HG03280 (cell line): Measurements from ENCODE around the gene ABCE1.

Source experiments
- ATAC-seq: cut with Tn5 transposase; IDR thresholded peaks from one replicate; pipeline ENCODE4 v1.9.1; 2021; ENCODE audit warnings: mild to moderate bottlenecking, moderate library complexity; ENCODE audit not compliant: unreplicated experiment

ABCE1 gene

DNA sequence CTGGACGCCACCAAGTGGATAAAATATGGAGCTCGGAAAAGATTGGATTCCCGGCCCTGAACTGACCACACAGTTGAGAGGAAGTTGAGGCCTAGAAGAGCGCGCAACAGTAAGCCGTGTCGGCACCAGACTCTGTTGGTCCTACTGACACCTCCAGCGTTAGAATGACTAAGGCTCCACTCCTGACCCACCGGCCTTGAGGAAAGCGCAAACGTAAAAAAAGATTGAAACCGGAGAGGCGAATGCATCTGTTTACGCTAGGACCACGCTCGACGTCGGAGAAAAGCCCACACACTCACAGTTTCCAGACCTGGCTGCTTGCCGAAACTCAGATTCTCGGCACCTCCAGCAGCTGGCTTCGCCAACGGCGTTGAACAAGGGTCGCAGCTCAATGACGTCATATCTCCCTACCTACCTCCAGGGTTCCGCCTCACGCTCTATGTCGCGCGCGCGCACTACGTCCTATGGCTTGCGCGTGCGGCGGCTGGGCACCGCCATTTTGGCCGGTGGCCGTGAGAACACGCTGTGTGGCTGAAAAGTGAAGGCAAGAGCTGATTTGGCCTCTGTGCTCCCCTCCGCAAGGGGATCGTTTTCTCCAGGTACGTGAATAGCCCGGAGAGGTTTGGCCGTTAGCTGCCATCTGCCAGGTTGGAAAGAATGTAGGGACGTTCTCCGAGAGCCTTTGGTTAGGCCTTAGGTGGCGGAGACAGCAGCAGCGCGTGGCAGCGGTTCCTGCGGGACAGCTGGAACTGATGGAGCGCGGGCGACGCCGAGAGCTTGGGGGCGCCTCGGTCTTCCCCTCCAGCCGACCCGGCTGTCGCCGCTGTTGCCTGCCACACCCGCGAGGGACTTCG lies at the start of gene ABCE1, which contains the start of gene ANAPC10:
Gene ABCE1, plus strand, starts transcription at position 491 of the 854 bp plus-strand sequence. CDS start 6,102 bp downstream, outside the sequence.
Gene ANAPC10, minus strand, starts transcription at position 376 of the 854 bp plus-strand sequence. CDS start 2,097 bp downstream, outside the sequence.
- peak; percentile 82 for ATAC-seq

DNA sequence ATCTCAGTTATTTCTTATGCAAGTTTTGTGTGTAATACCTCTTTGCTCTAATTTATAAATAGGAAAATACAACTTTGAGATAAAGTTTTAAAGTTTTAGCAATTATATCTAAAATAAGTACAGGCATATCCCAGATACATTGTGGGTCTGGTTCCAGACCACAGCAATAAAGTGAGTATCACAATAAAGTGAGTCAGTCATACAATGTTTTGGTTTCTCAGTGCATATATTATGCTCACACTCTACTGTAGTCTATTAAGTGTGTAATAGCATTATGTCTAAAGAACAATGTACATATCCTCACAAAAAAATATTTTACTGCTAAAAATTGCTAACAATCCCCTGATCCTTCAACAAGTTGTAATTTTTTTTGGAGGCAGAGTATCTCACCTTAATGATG lies 49.3 kb upstream of the ABCE1 start:
- no peak for ATAC-seq

DNA sequence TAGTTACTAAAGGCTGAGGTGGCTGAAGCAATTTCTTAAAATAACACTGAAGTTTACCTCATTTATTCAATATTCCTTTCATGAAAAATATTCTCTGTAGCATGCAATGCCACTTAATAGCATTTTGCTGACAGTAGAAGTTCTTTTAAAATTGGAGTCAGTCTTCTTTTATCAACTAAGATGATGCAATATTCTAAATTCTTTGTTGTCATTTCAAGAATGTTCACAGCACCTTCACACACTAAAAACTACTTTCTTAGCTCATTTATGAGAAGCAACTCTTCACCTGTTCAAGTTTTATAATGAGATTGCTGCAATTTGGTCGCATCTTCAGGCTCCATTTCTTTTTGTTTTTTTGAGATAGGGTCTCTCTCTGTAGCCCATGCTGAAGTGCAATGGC lies 48.9 kb upstream of the ABCE1 start:
- no peak for ATAC-seq

DNA sequence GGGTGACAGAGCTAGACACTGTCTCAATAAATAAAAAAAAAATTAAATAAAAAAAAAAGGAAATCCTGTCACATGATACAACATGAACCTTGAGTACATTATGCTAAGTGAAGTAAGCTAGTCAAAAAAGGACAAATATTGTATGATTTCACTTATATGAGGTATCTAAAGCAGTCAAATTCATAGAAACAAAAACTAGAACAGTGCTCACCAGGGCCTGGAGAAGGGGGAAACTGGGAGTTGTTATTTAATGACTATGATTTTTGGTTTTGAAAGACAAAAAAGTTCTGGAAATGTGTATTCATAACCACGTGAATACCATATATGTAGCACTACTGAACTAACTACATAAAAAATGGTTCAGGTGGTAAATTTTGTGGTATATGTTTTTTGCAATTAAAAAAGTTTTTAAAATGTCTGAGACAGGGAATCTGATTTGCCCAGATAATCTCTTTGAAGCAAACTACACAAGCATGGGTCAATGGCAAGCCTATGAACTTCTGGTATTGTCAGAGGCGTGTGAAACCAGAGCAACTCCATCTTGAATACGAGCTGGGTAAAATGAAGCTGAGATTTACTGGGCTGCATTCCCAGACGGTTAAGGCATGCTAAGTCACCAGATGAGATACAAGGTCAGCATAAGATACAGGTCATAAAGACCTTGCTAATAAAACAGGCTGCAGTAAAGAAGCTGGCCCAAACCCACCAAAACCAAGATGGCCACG lies 42.4 kb upstream of the ABCE1 start:
- no peak for ATAC-seq

DNA sequence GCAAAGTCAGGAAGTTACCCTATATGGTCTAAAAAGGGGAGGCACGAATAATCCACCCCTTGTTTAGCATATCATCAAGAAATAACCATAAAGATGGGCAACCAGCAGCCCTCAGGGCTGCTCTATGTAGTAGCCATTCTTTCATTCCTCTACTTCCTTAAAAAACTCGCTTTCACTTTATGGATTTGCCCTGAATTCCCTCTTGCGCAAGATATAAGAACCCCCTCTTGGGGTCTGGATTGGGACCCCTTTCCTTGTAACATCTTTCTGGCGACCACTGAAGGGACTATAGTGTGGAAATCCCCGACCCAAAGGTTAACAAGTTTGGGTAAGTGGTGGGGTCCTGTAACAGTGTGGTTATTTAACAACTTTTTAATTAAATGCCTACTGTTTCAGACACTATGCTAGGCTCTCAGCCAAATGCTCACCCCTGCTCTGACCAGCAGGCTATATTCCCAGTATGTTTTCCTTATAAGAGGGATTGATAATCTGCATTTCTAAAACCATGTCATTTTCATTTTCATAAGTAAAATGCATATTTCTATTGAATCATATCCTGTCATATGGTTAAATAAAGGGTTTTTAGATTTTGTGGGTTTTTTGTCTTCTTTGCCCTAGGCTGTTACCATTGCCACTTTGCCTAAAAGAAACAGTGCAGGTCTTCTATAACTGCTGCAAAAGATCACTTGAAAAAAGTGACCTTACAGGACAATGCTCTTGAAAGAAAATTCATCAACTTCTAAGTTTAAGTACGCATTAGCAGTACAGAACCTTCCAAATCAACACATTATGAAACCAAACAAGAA lies 41.6 kb upstream of the ABCE1 start:
- no peak for ATAC-seq

DNA sequence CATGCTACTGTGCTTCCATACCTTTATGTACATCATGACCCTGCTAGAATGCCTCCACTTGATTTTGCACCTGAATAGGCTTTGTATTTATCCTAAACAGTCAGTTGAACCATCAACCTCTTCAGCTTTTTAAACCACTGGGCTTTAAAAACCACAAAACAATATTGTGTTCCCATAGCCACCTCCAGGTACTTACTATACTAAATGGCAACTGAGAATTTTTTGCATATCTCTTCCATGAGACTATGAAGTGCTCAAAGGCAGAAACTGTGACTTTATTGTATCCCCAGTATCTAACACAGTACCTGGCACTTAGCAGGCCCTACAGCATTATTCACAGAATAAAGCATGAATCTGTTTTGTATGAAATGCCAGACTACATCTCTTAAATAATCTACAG lies 39.9 kb upstream of the ABCE1 start:
- no peak for ATAC-seq

DNA sequence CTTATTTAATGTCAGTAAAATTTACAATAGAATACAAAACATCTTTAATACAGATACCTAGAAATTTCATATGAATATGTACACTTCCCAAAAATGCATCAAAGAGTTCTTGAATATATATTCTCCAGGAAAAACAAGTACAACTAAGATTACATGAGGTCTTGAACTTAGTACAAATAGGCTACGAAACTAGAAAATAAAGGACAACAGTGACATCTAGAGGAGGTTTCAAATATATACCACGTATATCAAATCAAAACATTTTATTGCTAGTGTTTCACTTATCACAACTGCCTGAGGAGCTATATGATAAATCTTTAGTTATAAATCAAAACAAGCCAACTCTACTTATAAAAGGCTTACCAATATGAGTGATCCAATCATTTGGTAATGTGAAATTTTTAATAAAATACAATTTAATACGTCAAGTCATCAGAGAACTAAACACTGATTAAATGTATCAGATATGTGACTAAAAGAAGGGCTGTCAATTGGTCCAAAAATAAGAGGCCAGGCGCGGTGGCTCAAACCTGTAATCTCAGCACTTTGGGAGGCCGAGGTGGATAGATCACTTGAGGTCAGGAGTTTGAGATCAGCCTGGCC lies 36.7 kb upstream of the ABCE1 start:
- ATAC-seq = peak; percentile 76

DNA sequence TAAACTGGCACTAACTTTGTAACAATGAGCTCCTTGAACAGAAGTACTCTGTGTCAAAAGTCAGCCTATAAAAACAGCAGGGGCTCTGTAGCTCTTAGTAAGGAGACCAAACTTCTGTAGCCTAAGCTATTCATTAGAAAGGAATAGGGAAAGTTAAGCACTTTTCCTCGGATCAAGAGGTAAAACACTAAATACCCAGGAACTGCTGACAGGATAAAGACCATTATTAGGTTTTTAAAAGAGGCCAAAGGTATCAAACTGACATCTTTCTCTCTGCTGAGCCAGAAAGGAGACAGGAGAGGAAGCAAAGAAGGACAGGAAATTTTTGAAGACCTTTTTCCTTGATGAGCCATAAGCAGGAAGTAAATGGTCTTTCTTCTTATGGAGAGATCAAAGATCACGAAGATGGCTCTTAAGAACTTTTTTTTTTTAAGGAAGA lies 32.0 kb upstream of the ABCE1 start:
- ATAC-seq = no peak

DNA sequence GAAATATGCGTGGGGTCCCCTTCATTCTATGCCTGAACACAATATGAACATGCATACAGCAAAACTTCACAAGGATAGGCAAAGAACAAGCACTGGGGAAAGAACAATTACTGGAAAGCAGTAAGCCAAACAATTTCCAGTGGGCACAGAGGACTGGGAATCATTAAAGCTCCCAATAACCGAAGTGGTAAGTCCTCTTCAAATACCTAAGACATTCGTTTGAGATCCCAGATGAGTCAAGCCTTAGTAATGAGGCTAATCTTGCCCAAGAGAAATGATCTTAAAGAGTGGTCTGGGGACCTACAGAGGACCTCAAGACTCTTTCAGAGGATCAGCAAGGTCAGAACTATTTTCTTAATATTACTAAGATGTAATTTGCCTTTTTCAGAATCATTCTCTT lies 28.8 kb upstream of the ABCE1 start:
- no peak for ATAC-seq

DNA sequence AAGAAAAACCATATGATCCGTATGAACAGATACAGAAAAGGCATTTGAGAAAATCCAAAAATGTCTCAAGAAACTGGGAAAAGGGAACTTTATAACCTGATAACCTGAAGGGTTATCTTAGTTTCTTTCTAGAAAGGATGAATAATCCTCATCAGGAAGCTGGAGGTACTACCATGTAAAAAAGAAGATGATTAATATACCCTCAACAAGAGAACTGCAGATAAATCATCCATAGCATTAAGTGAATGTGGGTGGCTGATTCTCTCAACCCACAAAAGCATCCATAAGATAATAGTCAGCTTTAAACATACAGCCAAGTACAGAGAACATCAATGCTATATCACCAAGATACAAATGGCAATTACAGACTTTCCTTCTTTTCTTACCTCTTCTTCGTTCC lies 26.6 kb upstream of the ABCE1 start:
- ATAC-seq = no peak

DNA sequence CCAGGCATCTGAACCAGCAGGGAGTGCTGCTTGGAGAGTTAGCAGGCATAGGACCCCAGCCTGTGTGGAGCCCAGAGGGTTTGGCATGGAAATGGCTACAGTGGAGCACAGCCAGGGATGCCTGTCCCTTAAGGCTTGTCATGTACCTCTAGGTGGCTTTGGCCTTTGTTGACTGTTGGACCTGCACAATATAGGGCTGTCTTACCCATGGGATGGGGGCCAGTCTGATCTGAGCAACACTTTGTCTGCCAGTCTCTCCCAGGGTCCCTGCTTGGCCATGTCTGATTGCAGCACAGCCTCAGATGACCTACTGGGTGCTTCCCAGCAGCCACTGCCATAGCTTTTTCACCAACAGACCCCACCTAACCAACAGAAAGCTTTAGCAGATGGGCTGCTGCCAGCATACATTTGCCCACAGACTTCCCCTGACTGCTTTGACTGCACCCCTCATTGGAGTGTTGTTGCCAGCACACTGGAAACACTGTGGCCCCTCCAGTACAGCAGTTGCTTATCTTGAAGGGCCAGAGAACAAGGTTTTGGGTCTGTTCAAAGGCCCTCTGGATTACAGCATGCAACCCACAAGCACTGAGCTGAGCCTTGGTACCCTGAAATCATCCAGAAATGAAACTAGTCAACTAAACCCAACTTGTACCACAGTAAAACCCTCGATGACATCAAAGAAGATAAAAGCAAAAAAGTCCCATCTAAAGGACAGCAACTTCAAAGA lies 22.2 kb upstream of the ABCE1 start:
- no peak for ATAC-seq

DNA sequence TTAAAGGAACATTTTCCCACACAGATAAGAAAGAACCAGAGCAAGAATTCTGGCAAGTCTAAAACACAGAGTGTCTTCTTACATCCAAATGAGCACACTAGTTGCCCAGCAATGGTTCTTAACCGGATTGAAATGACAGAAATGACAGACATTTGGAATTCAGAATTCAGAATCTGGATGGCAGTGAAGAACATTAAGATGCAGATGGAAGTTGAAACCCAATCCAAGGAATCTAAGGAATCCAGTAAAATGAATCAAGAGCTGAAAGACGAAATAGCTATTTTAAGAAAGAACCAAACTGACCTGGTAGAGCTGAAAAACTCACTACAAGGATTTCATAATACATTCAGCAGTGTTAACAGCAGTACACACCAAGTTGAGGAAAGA lies 21.6 kb upstream of the ABCE1 start:
- no peak for ATAC-seq

DNA sequence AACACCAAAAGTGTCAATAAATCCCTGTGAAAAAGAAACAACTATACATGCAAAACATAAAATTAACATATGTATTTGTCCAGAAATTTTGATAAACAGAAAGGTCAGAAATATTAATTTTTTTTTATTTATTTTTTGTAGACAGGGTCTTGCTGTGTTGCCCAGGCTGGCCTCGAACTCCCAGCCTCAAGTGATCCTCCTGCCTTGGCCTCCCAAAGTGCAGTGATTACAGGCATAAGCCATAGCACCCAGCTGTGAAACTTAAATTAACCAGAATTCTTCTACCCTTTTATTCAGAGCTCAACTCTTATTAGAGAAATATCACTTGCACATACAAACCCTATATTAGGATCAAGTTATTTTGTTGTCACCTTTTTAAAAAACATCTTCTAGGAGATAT lies 16.4 kb upstream of the ABCE1 start:
- ATAC-seq = no peak

DNA sequence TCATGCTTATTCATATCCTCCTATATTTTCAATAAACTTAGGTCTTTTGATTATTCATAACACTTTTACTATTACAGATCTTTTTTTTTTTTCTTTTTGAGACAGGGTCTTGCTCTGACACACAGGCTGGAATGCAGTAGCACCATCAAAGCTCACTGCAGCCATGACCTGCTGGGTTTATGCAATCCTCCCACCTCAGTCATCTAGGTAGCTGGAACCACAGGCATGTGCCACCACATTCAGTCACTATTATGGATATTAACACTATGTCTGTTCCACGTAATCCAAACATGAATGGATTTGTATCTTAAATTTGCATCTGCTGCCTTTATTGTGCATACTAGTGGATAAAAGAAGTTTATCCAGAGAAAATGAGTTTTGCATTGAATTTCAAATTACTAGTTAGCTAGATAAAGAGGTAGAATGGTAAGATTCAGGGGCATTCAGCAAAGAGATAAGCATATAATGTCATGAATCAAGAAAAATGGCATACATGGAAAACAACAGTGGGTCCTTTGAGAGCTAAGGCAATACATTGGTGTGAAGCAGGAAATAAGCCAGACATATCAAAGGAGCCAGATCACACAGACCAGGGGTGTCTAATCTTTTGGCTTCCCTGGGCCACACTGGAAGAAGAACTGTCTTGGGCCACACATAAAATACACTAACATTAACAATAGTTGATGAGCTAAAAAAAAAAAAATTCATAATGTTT lies 14.1 kb upstream of the ABCE1 start:
- no peak for ATAC-seq

DNA sequence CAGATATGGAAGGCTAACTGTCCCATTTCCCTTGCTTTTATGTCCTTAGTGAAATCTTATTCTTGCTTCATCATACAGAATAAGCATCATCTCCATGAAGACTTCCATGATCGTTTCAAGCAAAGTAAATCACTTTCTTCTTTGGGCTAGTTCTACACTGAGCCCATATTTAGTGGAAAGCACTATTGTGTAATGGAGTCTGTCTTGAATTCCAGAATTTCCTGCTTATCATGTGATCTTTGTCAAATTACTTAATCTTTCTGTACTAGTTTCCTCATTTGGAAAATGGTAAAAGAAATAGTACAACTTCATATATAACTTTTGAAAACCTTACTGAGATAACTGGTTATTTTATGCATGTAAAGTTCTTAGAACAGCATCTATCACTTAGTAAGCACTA lies 7.7 kb upstream of the ABCE1 start:
- no peak for ATAC-seq

DNA sequence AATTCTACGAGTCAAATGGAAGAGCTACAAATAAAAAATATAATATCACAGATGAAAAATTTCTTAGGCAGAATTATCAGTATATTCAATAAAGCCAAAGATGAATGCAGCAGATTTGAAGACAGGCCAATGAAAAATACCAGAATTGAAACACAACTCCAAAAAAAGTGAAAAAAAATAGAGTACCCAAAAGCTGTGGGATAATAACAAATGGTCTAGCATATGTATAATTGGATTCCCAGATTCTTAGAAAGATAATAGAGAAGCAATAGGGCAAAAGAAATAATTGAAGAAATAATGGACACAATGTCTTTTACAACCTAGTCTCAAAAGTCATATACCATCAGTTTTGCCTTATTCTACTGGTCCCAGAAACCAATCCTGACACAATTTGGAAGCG lies 4.5 kb upstream of the ABCE1 start:
- ATAC-seq = no peak

DNA sequence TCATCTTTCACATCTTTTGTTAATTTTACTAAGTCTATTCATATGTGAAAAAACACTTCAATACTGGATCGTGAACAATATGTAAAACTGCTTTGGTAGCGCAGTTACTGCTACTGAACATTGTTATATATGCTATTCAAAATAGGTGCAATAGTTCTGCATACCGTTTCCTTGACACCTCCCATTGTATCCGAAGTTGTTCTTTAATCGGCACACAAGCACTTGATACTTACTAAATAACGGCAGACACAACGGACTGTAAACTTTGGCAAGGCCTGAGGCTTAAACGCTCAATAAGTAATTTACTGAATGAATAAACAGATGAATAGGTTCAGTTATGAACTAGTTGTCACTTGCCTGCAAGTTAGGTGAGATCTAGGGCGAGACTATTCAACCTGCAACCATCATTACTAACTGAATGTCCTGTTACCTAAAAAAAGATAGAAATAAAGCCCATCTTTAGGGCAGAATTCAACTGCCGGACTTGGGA lies 735 bp upstream of the ABCE1 start:
- ATAC-seq = peak; percentile 4

DNA sequence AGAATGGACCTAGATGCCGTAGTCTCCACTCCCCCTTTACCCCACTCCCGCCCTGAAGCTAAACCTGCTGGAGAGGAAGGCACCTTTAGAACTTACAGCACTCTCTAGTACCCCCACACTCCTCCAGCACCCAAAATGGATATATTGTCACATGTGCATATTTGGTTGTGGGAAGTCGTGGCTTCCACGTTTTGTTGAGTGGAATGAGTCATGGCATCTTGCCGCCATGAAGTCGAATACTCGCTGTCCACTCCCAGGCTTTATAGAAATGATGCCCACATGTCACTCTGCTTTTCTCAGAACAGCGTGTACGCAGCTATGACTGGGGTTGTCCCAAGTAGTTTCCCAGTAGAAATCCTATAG lies 545 bp downstream of the ABCE1 start:
- ATAC-seq = peak; percentile 20

DNA sequence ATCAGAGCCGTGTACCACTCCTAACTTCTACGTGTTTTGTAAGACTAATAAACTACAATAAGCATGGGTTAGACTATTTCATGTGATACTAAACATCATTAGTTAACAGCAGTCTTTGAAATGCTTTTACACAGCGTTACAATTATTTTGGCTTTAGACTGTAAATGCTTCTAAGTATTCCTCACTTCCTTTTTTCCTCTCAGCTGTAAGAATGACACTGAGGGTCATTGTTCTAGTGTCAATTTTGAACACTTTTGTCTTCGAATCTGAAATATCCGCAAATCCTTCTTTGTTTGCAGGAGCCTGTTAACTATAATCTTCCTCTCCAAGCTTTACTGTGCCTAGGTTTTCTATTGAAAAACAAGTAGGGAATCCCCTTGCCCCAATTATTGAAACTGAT lies 1.5 kb downstream of the ABCE1 start:
- ATAC-seq = no peak
